H9 (cell line): ENCODE data around the gene UTS2R. TPM values are rescaled to one million over a fixed set of nuclear protein-coding genes. Genes with fewer than 3 reads are reported as not detected.

Source experiments
- DNase-seq: peaks from one replicate; pipeline ENCODE4 v3.0.0-alpha.2; 2017
- H2AFZ ChIP-seq: one replicate; pipeline ENCODE4 v1.6.1; 2013; ENCODE audit warnings: mild to moderate bottlenecking, low read length, control low read depth, moderate library complexity
- H2AK5ac ChIP-seq: 2 replicates; pipeline ENCODE4 v1.6.1; 2013; ENCODE audit warnings: low read length, control low read depth, mixed read lengths; ENCODE audit not compliant: insufficient read length
- H2BK120ac ChIP-seq: one replicate; pipeline ENCODE4 v1.6.1; 2013; ENCODE audit warnings: low read depth, mild to moderate bottlenecking, low read length, control low read depth, inconsistent platforms; ENCODE audit not compliant: poor library complexity, severe bottlenecking
- H2BK12ac ChIP-seq: 2 replicates; pipeline ENCODE4 v1.6.1; 2013; ENCODE audit warnings: low read length, control low read depth, mixed read lengths, low read depth; ENCODE audit not compliant: insufficient read length
- H2BK15ac ChIP-seq: 2 replicates; pipeline ENCODE4 v1.6.1; 2013; ENCODE audit warnings: low read depth, low read length, control low read depth
- H2BK20ac ChIP-seq: one replicate; pipeline ENCODE4 v1.6.1; 2013; ENCODE audit warnings: low read depth, mild to moderate bottlenecking, low read length, control low read depth, inconsistent platforms; ENCODE audit not compliant: poor library complexity, severe bottlenecking
- H2BK5ac ChIP-seq: 2 replicates; pipeline ENCODE4 v1.6.1; 2013; ENCODE audit warnings: low read length, control low read depth, mixed read lengths; ENCODE audit not compliant: insufficient read length
- H3K14ac ChIP-seq: 2 replicates; pipeline ENCODE4 v1.6.1; 2013; ENCODE audit warnings: low read length, control low read depth; ENCODE audit not compliant: insufficient read depth
- H3K18ac ChIP-seq: 2 replicates; pipeline ENCODE4 v1.6.1; 2013; ENCODE audit warnings: low read depth, mild to moderate bottlenecking, mixed read lengths, low read length, control low read depth; ENCODE audit not compliant: insufficient read length
- H3K23ac ChIP-seq: 2 replicates; pipeline ENCODE4 v1.6.1; 2013; ENCODE audit warnings: low read length, control low read depth, mixed read lengths, low read depth; ENCODE audit not compliant: insufficient read length
- H3K23me2 ChIP-seq: 2 replicates; pipeline ENCODE4 v1.6.1; 2013; ENCODE audit warnings: low read depth, mild to moderate bottlenecking, mixed read lengths, low read length, control low read depth; ENCODE audit not compliant: insufficient read length, poor library complexity, severe bottlenecking
- H3K27ac ChIP-seq: 2 replicates; pipeline ENCODE4 v1.5.1; 2013; ENCODE audit warnings: low read length, control low read depth, mixed read lengths, low read depth; ENCODE audit not compliant: insufficient read length
- H3K27me3 ChIP-seq: 2 replicates; pipeline ENCODE4 v1.6.1; 2013; ENCODE audit warnings: low read length, control low read depth, inconsistent platforms; ENCODE audit not compliant: insufficient read depth
- H3K4ac ChIP-seq: 2 replicates; pipeline ENCODE4 v1.6.1; 2013; ENCODE audit warnings: low read depth, mild to moderate bottlenecking, control low read depth, inconsistent platforms, low read length, moderate library complexity
- H3K4me1 ChIP-seq: 2 replicates; pipeline ENCODE4 v1.6.1; 2013; ENCODE audit warnings: low read length, control low read depth, inconsistent platforms; ENCODE audit not compliant: insufficient read depth
- H3K4me2 ChIP-seq: 2 replicates; pipeline ENCODE4 v1.6.1; 2013; ENCODE audit warnings: low read length, control low read depth, mixed read lengths; ENCODE audit not compliant: insufficient read length, insufficient read depth
- H3K56ac ChIP-seq: 2 replicates; pipeline ENCODE4 v1.6.1; 2013; ENCODE audit warnings: low read depth, mild to moderate bottlenecking, mixed read lengths, low read length, control low read depth; ENCODE audit not compliant: insufficient read length
- H3K79me1 ChIP-seq: 2 replicates; pipeline ENCODE4 v1.6.1; 2013; ENCODE audit warnings: low read depth, mild to moderate bottlenecking, moderate library complexity, low read length, control low read depth, inconsistent platforms; ENCODE audit not compliant: insufficient read depth, poor library complexity, severe bottlenecking
- H3K79me2 ChIP-seq: 2 replicates; pipeline ENCODE4 v1.6.1; 2013; ENCODE audit warnings: low read length, control low read depth, inconsistent platforms; ENCODE audit not compliant: insufficient read depth
- H3K9ac ChIP-seq: 2 replicates; pipeline ENCODE4 v1.6.1; 2013; ENCODE audit warnings: low read length, control low read depth, mixed read lengths; ENCODE audit not compliant: insufficient read length; ENCODE audit errors: extremely low read depth
- H3K9me3 ChIP-seq: one replicate; pipeline ENCODE4 v1.6.1; 2013; ENCODE audit warnings: low read depth, low read length, inconsistent platforms; ENCODE audit not compliant: control insufficient read depth
- H3T11ph ChIP-seq: one replicate; pipeline ENCODE4 v1.6.1; 2013; ENCODE audit warnings: mild to moderate bottlenecking, low read length, control low read depth, inconsistent platforms
- H4K20me1 ChIP-seq: one replicate; pipeline ENCODE4 v1.6.1; 2013; ENCODE audit not compliant: control insufficient read depth, insufficient read length, insufficient read depth
- H4K5ac ChIP-seq: 2 replicates; pipeline ENCODE4 v1.6.1; 2013; ENCODE audit warnings: low read depth, mild to moderate bottlenecking, mixed read lengths, low read length, control low read depth; ENCODE audit not compliant: insufficient read length
- H4K8ac ChIP-seq: replicated peaks from 2 replicates; pipeline ENCODE4 v1.6.1; 2013; ENCODE audit warnings: low read length, control low read depth, mixed read lengths, low read depth; ENCODE audit not compliant: insufficient read length
- H4K91ac ChIP-seq: 2 replicates; pipeline ENCODE4 v1.6.1; 2013; ENCODE audit warnings: low read depth, mild to moderate bottlenecking, moderate library complexity, mixed read lengths, low read length, control low read depth; ENCODE audit not compliant: insufficient read length
- H3K27ac Mint-ChIP-seq, 3 experiments: 2 replicates in 2 of 3; 3 replicates in 1 of 3; pipeline ENCODE4 v1.8.0; 2020 to 2021; ENCODE audit warnings: mixed read lengths in 3 of 3, mild to moderate bottlenecking in 1 of 3, moderate library complexity in 1 of 3
- H3K27me3 Mint-ChIP-seq: 2 replicates; pipeline ENCODE4 v1.8.0; 2021; ENCODE audit warnings: low read depth, mild to moderate bottlenecking, moderate library complexity, mixed read lengths
- H3K36me3 Mint-ChIP-seq, 3 experiments: 2 replicates in 2 of 3; 3 replicates in 1 of 3; pipeline ENCODE4 v1.8.0; 2020 to 2021; ENCODE audit warnings: low read depth in 3 of 3, mixed read lengths in 3 of 3; ENCODE audit not compliant: insufficient read depth in 1 of 3
- H3K4me1 Mint-ChIP-seq, 2 experiments: 2 replicates each; pipeline ENCODE4 v1.8.0; 2020; ENCODE audit warnings: mixed read lengths in 2 of 2
- H3K4me3 Mint-ChIP-seq, 2 experiments: 2 replicates in 1 of 2; 3 replicates in 1 of 2; pipeline ENCODE4 v1.8.0; 2020 to 2021; ENCODE audit warnings: mild to moderate bottlenecking in 2 of 2, mixed read lengths in 2 of 2, moderate library complexity in 1 of 2
- H3K9me3 Mint-ChIP-seq, 2 experiments: 2 replicates in 1 of 2; 3 replicates in 1 of 2; pipeline ENCODE4 v1.8.0; 2020; ENCODE audit warnings: mild to moderate bottlenecking in 2 of 2, mixed read lengths in 2 of 2, moderate library complexity in 1 of 2
- CTCF ChIP-seq: fragments of 200-600 bp; sonication (generic); conservative IDR thresholded peaks from 3 replicates; pipeline ENCODE4 v1.8.0; 2021; ENCODE audit warnings: antibody characterized with exemption, mild to moderate bottlenecking
- WGBS: extraction: QIAGEN DNeasy Blood & Tissue Kit; methylation state at CpG from one replicate; pipeline ENCODE4 v1.1.7; 2013; ENCODE audit warnings: missing lambda C conversion rate, low lambda C conversion rate, mixed read lengths; ENCODE audit not compliant: insufficient read length; ENCODE audit errors: extremely low coverage; 5-methylcytosine and 5-hydroxymethylcytosine counted together
- total RNA-seq: library from RNA; stranded (reverse); gene quantifications from 2 replicates; pipeline ENCODE4 v1.2.1, GENCODE V29; 2021

Gene UTS2R
- total RNA-seq, 1 experiment from 2014 or later, result 0.94 TPM

GRCh38 chr17:82386255-82386831 is 14.8 kb downstream of the UTS2R start:
- WGBS, result no CpG with 5 or more reads among the region's 17 CpGs
- no peak overlapping the region for H4K5ac ChIP-seq
- H2AFZ ChIP-seq, result no peak overlapping the region
- H3K14ac ChIP-seq, result no peak overlapping the region
- H3K9ac ChIP-seq, result no peak overlapping the region
- H3T11ph ChIP-seq, result no peak overlapping the region
- H2BK15ac ChIP-seq, result no peak overlapping the region
- H3K27me3 Mint-ChIP-seq, result peaks cover 12% of the 10 kb centered on the region
- H3K36me3 Mint-ChIP-seq, result peaks cover 0 to 2% (median 0%) of the 10 kb centered on the region in 3 experiments; a peak in 1 of 7 replicates
- no peaks in the 10 kb centered on the region for H3K4me1 ChIP-seq
- no peak overlapping the region for H3K56ac ChIP-seq
- no peak overlapping the region for H4K91ac ChIP-seq
- no peaks in the 10 kb centered on the region for H4K20me1 ChIP-seq
- H3K79me2 ChIP-seq, result no peaks in the 10 kb centered on the region
- H4K8ac ChIP-seq, result no peak overlapping the region
- no peak overlapping the region for H2BK20ac ChIP-seq
- no peak for DNase-seq
- H3K4me1 Mint-ChIP-seq, result peaks cover 4 to 13% of the 10 kb centered on the region in 2 experiments; a peak in 3 of 4 replicates
- no peaks in the 10 kb centered on the region for H3K23me2 ChIP-seq
- H3K27ac Mint-ChIP-seq, result no peak overlapping the region; a peak in 1 of 7 replicates
- H3K23ac ChIP-seq, result no peak overlapping the region
- no peak overlapping the region for H2BK120ac ChIP-seq
- H2AK5ac ChIP-seq, result no peak overlapping the region
- no peaks in the 10 kb centered on the region for H3K79me1 ChIP-seq
- H3K4me3 Mint-ChIP-seq, result no peak overlapping the region; a peak in 1 of 5 replicates
- no peaks in the 10 kb centered on the region for H3K9me3 ChIP-seq
- no peak overlapping the region for H3K4ac ChIP-seq
- H2BK12ac ChIP-seq, result no peak overlapping the region
- no peak overlapping the region for H2BK5ac ChIP-seq
- no peak overlapping the region for H3K4me2 ChIP-seq
- no peak for TF ChIP-seq CTCF
- no peak overlapping the region for H3K27ac ChIP-seq
- no peak overlapping the region for H3K18ac ChIP-seq
- H3K27me3 ChIP-seq, result no peaks in the 10 kb centered on the region
- H3K9me3 Mint-ChIP-seq, result no peaks in the 10 kb centered on the region; a peak in 1 of 5 replicates
